IPS-18c (cell line): Measurements from ENCODE around the gene BTAF1.
A peak's percentile ranks its signal among the peaks of the same experiment; 100 is the strongest.
"Not testable (repeated sequence)": the region's sequence is repeated elsewhere in the genome, so short reads cannot be mapped to it uniquely, and the experiment has no call there.

Experiments
- H3K4me3 ChIP-seq: 2 replicates; pipeline ENCODE4 v1.7.0; 2013; ENCODE audit warnings: low read depth, mild to moderate bottlenecking, low read length, moderate library complexity; ENCODE audit not compliant: insufficient read depth
- H3K9me3 ChIP-seq: one replicate; pipeline ENCODE4 v1.6.1; 2013; ENCODE audit warnings: mild to moderate bottlenecking, low read length, moderate library complexity; ENCODE audit not compliant: control insufficient read depth, insufficient read depth

The BTAF1 gene

DNA sequence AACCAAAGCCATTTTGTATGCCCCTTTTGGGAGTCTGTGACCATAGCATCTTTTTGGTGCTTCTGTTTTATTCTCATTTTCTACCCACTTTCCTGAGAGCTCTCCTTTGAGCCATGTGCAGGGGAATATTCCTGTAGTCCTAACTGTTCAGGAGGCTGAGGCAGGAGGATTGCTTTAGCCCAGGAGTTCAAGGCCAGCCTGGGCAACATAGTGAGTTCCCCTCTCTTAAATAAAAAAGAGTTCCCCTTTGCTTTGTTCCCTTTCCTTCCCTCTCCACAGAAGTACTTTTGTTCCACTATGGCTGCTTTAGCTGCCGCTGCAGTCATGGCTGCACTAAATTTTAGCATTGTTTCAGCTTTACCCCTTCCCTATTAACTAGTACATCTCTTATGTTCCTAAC, 85.9 kb downstream of the BTAF1 start:
- H3K4me3 ChIP-seq = no peak overlapping the region
- H3K9me3 ChIP-seq = no peaks in the 10 kb centered on the region

- H3K9me3 ChIP-seq = no peaks in the 10 kb centered on the region
- H3K4me3 ChIP-seq = no peak overlapping the region
Observed at GRCh38 chr10:92010047-92010735, 86.6 kb downstream of the BTAF1 start.

DNA sequence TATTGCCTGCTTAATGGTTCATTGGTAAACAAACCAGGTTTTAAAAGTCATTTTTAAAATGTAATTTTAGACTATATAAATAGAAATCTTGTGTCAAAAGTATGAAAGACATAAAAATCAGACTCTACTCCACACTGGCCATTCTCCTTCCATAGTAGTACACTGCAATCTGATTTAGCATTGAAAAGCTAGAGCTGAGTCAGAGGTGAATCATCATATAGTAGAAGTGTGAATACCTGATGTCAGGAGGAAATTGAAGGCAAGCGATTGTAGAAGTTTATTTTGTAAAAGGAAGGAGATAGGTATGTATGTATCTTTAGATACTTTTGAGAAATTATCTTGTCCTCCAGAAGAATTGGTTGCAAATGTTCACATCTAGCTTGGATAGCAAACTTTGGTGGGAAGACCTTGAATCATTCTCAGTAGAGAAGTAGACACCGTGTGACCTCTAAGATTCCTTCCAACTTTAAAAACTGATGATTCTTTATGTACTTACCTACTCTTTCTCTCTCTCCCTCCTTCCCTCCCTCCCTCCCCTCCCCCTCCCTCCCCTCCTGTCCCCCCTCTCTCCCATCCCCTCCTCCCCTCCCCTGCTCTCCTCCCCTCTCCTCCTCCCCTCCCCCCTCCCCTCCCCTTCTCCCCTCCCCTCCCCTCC, 88.1 kb downstream of the BTAF1 start:
- no peaks in the 10 kb centered on the region for H3K9me3 ChIP-seq

GRCh38 chr10:92014620-92015019, 91.0 kb downstream of the BTAF1 start:
- no peak overlapping the region for H3K4me3 ChIP-seq

More for the DNA sequence above, 88.1 kb downstream of the BTAF1 start:
- no peak overlapping the region for H3K4me3 ChIP-seq

GRCh38 chr10:92024700-92025099, 101.1 kb downstream of the BTAF1 start:
- Histone ChIP-seq H3K4me3 (no peak overlapping the region), H3K9me3 (no peaks in the 10 kb centered on the region)

More at GRCh38 chr10:92014620-92015019, 91.0 kb downstream of the BTAF1 start:
- H3K9me3 ChIP-seq = no peaks in the 10 kb centered on the region

DNA sequence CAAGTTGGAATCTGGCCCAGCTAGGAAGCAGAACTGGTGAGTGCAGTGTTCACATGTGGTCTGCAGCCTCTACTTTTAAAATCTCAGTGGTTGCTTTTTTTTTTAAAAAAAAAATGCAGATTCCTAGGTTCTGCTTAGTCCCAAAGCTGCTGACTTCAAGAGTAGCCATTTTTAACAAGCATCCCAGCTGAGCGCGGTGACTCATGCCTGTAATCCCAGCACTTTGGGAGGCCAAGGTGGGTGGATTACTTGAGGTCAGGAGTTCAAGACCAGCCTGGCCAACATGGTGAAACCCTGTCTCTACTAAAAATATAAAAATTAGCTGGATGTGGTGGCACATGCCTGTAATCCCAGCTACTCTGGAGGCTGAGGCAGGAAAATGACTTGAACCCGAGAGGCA, 101.8 kb downstream of the BTAF1 start:
- H3K9me3 ChIP-seq, H3K4me3 ChIP-seq: not testable (repeated sequence)

GRCh38 chr10:92027141-92027540, 103.6 kb downstream of the BTAF1 start:
- no peaks in the 10 kb centered on the region for H3K9me3 ChIP-seq
- H3K4me3 ChIP-seq = no peak overlapping the region

GRCh38 chr10:92031580-92031979, 108.0 kb downstream of the BTAF1 start:
- Histone ChIP-seq H3K9me3 (no peaks in the 10 kb centered on the region), H3K4me3 (no peak overlapping the region)

DNA sequence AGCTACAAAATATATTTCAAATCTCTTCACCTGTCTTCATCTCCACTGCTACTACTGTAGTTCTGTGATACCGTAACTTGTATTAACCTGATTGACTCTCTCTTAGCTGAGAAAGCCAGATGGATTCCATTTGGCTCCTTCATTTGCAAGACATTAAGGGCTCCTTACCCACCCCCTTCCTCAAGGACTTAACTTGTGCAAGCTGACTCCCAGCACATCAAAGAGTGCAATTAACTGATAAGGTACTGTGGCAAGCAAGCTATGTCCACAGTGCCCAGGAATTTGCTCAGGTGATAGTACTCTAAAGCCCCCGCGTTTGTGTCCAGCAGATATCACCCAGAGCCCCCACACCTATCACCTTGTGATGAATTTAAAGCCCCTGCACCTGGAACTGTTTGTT, 109.5 kb downstream of the BTAF1 start:
- H3K4me3 ChIP-seq = not testable (repeated sequence)

GRCh38 chr10:92038949-92039348, 115.4 kb downstream of the BTAF1 start:
- no peak overlapping the region for H3K4me3 ChIP-seq

More for the DNA sequence above, 109.5 kb downstream of the BTAF1 start:
- not testable (repeated sequence) for H3K9me3 ChIP-seq

DNA sequence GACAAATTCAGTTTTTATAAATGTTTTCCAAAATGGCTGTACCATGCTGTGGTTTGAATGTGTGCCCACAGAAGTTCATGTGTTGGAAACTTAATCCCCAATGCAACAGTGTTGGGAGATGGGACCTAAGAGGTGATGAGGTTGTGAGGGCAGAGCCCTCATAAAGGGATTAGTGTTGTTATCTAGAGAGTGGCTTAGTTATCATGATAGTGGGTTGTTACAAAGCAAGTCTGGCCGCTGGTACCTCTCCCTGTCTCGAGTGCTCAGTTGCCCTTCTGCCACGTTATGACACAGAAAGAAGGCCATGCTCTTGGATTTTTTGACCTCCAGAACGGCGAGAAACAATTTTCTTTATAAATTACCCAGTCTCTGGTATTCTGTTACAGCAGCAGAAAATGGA, 119.0 kb downstream of the BTAF1 start:
- H3K4me3 ChIP-seq = no peak overlapping the region
- H3K9me3 ChIP-seq = no peaks in the 10 kb centered on the region

More at GRCh38 chr10:92038949-92039348, 115.4 kb downstream of the BTAF1 start:
- no peaks in the 10 kb centered on the region for H3K9me3 ChIP-seq

GRCh38 chr10:92045641-92046106, 122.1 kb downstream of the BTAF1 start:
- peak overlapping the region; percentile 32; the same call in 1 of the 2 replicates for H3K4me3 ChIP-seq

GRCh38 chr10:92047215-92047614, 123.6 kb downstream of the BTAF1 start:
- no peaks in the 10 kb centered on the region for H3K9me3 ChIP-seq
- no peak overlapping the region for H3K4me3 ChIP-seq

More at GRCh38 chr10:92045641-92046106, 122.1 kb downstream of the BTAF1 start:
- no peaks in the 10 kb centered on the region for H3K9me3 ChIP-seq

DNA sequence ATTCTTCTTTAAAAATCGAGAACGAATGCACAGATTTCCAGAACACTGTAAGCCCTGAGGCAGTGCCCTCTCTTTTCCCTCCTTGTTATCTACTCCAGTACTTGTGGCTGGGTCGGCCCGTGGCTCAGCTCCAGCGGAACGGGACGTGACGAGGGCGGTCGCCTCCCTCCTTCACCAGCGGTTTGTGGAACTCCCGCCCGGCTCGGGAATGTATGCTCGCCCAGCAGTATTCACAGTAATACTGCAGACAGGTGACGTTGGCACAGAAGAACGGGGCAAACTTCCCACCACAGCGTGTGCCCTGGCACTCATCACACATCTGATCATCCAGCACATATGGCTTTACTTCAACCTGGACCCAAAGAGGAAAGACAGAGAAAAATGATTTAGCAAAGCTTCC, 128.5 kb downstream of the BTAF1 start:
- Histone ChIP-seq H3K9me3 (no peaks in the 10 kb centered on the region), H3K4me3 (no peak overlapping the region)

GRCh38 chr10:92052741-92053140, 129.2 kb downstream of the BTAF1 start:
- H3K4me3 ChIP-seq = no peak overlapping the region
- H3K9me3 ChIP-seq = no peaks in the 10 kb centered on the region

GRCh38 chr10:92054807-92055206, 131.2 kb downstream of the BTAF1 start:
- H3K4me3 ChIP-seq = no peak overlapping the region
- H3K9me3 ChIP-seq = no peaks in the 10 kb centered on the region

DNA sequence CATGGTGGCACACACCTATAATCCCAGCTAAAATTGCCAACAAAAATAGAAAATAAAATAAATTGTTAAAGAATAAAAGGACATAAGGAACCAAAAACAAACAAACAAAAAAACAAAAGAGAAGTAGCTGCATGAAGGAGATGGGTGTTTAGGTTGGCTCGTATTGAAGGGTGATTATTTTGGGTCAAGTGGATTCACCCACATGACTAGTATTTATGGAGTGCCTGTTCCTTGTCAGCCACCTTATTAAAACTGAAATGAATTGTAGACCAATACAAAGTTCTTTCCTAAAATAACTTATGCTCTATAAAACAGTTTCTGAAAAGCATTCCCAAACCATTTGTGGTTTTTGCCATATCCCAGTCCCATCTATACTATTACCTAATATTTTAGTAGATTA, 138.7 kb downstream of the BTAF1 start:
- Histone ChIP-seq H3K9me3 (no peaks in the 10 kb centered on the region), H3K4me3 (no peak overlapping the region)

DNA sequence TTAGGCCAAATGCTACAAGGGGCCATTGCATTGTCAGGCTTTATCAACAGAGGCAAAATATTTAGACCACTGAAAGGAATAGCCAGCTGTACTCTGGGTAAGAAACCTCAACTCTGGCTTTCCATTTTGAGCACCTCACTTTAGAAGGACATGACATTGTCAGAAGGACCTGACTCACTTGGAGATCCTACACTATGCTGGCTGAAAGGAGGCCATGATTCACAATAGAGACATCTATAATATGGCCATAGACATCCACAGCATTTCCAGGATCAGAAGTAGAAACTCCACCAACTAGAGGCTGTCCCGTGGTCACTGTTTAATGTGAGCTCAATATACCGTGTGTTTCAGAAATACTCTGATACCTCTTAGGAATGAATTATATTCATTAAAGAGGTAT, 140.9 kb downstream of the BTAF1 start:
- H3K9me3 ChIP-seq = no peaks in the 10 kb centered on the region

More for the DNA sequence above, 140.9 kb downstream of the BTAF1 start:
- H3K4me3 ChIP-seq = no peak overlapping the region
